HG03565 (cell line): ENCODE measurements around the gene KNTC1.
"Not testable (repeated sequence)": the region's sequence is repeated elsewhere in the genome, so short reads cannot be mapped to it uniquely, and the experiment has no call there.

Source experiments
- ATAC-seq: cut with Tn5 transposase; IDR thresholded peaks from one replicate; pipeline ENCODE4 v1.9.1; 2021; ENCODE audit warnings: mild to moderate bottlenecking, moderate library complexity; ENCODE audit not compliant: unreplicated experiment

The KNTC1 gene

GRCh38 chr12:122526683-122527477 lies at the start of gene KNTC1, which contains the start of gene RSRC2:
TSS of gene KNTC1 (plus strand) at chr12:122527249. CDS start at chr12:122530064, 2,815 bp downstream.
TSS of gene RSRC2 (minus strand) at chr12:122526936. CDS start at chr12:122526853, 83 bp downstream.
- peak; percentile 86 for ATAC-seq

GRCh38 chr12:122480753-122481152 lies 46.3 kb upstream of the KNTC1 start:
- no peak for ATAC-seq

- ATAC-seq: no peak
These were observed 45.2 kb upstream of the KNTC1 start for GRCh38 chr12:122481861-122482260.

GRCh38 chr12:122483969-122484368 lies 43.1 kb upstream of the KNTC1 start:
- ATAC-seq: no peak

- not testable (repeated sequence) for ATAC-seq
These were observed 42.7 kb upstream of the KNTC1 start for GRCh38 chr12:122484385-122484784.

GRCh38 chr12:122486360-122486759 lies 40.7 kb upstream of the KNTC1 start:
- not testable (repeated sequence) for ATAC-seq

GRCh38 chr12:122486805-122487426 lies 40.1 kb upstream of the KNTC1 start:
- no peak for ATAC-seq

GRCh38 chr12:122487807-122488206 lies 39.2 kb upstream of the KNTC1 start:
- not testable (repeated sequence) for ATAC-seq

GRCh38 chr12:122489038-122489437 lies 38.0 kb upstream of the KNTC1 start:
- ATAC-seq: no peak

- no peak for ATAC-seq
These were observed 35.1 kb upstream of the KNTC1 start for GRCh38 chr12:122491991-122492390.

- ATAC-seq: not testable (repeated sequence)
These were observed 33.8 kb upstream of the KNTC1 start for GRCh38 chr12:122493222-122493621.

GRCh38 chr12:122495258-122495657 lies 31.8 kb upstream of the KNTC1 start:
- ATAC-seq: no peak

- peak; percentile 4 for ATAC-seq
These were observed 26.9 kb upstream of the KNTC1 start for GRCh38 chr12:122499991-122500684.

- peak; percentile 92 for ATAC-seq
These were observed 26.2 kb upstream of the KNTC1 start, which contains the start of gene ZCCHC8 for GRCh38 chr12:122500685-122501488. TSS of gene ZCCHC8 (minus strand) at chr12:122500932. CDS start at chr12:122500840, 92 bp downstream.

GRCh38 chr12:122501489-122501989 lies 25.5 kb upstream of the KNTC1 start:
- ATAC-seq: no peak

- ATAC-seq: no peak
These were observed 23.8 kb upstream of the KNTC1 start for GRCh38 chr12:122503147-122503751.

- no peak for ATAC-seq
These were observed 23.1 kb upstream of the KNTC1 start for GRCh38 chr12:122503783-122504590.

GRCh38 chr12:122505419-122506051 lies 21.5 kb upstream of the KNTC1 start:
- ATAC-seq: no peak
